GM21390 (cell line): ENCODE measurements around the gene PTPN11.
"Not testable (repeated sequence)": the region's sequence is repeated elsewhere in the genome, so short reads cannot be mapped to it uniquely, and the experiment has no call there.

Source experiments
- ATAC-seq: cut with Tn5 transposase; IDR thresholded peaks from one replicate; pipeline ENCODE4 v1.9.1; 2021; ENCODE audit not compliant: unreplicated experiment

The PTPN11 gene

DNA sequence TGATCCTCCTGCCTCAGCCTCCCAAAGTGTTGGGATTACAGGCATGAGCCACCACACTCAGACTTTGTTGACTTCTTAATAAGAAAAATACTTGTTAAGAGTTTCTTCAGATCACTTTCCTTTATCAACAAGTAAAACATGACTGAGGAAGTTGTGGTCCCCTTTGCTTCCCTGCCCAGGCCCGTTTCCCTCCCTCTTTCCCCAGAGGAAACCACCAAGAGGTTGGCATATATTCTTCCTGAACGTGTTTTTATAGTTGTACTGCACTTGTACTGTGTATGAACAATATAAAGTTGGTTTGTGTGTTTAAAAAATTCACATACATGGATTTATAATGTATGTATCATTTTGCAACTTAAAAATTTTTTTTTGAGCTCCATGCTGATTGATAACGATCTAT is 28.4 kb downstream of the PTPN11 start:
- no peak for ATAC-seq

DNA sequence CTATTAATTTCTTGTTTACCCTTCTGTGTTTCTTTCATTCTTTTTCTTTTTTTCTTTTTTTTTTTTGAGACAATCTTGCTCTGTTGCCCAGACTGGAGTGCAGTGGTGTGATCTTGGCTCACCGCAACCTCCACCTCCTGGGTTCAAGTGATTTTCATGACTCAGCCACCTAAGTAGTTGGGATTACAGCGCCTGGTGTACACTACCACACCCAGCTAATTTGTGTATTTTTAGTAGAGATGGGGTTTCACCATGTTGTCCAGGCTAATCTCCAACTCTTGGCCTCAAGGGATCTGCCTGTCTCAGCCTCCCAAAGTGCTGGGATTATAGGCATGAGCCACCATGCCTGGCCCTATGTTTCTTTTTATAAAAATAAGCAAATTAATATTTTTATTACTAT is 29.4 kb downstream of the PTPN11 start:
- not testable (repeated sequence) for ATAC-seq

DNA sequence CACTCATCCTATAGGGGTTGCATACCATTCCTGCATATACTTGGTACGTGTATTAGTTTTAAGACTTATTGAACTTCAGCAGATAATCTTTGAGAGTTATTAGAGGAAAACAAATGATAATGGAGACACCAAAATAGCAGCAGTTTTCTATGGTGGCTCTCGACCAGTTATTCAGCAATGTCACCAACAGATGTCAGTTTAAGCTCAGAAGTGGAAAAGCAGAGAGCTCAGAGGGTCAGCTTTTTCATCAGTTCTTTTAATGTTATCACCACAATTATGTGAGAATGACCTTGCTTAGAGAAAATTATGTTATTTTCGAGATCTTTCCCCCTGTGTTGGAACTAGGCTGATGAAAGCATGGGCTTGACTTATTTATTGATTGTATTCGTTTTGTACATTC is 32.0 kb downstream of the PTPN11 start:
- no peak for ATAC-seq

DNA sequence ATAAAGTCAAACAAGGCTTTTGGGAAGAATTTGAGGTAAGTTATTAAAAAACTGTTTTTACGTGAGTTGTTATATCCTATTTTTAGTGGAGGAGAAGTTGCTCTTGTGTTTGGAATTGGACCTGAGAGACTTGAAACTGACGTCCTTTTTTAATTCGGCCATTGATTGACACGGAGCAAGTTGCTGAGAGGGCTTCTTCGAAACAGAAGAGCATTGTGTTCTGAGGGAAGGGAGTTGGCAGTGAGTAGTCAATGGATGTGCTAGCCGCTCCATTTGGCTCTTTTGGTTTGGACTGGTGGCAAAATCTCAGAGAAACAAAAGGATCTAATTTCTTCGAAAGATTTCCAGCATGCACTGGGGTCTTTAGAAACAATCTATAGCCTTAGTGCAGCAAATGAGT is 37.3 kb downstream of the PTPN11 start:
- no peak for ATAC-seq

DNA sequence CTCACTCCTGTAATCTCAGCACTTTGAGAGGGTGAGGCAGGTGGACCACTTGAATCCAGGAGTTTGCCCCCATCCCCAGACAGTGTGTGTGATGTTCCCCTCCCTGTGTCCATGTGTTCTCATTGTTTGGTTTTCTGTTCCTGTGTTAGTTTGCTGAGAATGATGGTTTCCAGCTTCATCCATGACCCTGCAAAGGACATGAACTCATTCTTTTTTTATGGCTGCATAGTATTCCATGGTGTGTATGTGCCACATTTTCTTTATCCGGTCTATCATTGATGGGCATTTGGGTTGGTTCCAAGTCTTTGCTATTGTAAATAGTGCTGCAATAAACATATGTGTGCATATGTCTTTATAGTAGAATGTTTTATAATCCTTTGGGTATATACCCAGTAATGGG is 38.4 kb downstream of the PTPN11 start:
- ATAC-seq, result not testable (repeated sequence)

DNA sequence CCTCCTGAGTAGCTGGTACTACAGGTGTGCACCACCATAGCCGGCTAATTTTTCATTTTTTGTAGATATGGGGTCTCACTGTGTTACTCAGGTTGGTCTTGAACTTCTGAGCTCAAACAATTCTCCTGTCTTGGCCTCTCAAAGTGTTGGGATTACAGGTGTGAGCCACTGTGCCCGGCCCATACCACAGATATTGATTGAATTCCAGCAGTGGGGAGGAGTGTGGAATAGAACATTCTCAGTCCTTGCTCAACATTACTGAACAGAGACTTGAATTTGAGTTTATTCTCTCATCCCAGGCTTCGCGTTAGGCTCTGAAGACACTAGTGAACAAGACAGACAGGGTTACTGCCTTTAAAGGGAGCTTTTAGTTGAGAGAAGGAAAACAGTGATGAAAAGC is 39.6 kb downstream of the PTPN11 start:
- ATAC-seq, result no peak

DNA sequence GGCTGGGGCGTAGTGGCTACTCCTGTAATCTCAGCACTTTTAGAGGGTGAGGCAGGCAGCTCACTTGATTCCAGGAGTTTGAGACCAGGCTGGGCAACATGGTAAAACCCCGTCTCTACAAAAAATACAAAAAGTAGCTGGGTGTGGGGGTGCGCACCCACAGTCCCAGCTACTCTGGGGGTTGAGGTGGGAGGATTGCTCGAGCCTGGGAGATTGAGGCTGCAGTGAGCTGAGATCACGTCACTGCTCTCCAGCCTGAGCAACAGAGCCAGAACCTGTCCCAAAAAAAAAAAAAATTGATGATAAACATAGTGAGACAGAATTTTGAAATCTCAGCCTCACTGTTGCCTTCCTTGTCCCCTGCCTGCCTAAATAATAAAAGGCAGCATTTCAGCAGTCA is 40.0 kb downstream of the PTPN11 start:
- no peak for ATAC-seq

DNA sequence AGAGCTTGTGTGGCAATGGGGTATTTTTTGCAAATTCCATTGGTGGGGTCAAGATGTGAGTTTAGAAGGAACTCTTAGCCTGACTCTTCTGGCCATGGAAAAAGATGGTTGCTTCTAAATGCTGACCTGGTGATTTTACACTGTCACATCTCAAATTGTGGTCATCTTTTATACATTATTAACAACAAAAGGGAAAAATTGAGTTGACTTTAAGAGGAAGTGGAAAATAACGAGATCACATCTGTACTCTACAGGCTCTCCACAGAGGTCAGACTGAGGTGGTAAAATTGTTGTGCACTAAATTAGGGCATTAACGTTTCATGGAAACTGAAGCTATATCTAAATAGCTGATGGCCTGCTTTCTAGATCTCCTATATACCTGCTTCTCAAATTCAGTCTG is 44.7 kb downstream of the PTPN11 start:
- no peak for ATAC-seq

DNA sequence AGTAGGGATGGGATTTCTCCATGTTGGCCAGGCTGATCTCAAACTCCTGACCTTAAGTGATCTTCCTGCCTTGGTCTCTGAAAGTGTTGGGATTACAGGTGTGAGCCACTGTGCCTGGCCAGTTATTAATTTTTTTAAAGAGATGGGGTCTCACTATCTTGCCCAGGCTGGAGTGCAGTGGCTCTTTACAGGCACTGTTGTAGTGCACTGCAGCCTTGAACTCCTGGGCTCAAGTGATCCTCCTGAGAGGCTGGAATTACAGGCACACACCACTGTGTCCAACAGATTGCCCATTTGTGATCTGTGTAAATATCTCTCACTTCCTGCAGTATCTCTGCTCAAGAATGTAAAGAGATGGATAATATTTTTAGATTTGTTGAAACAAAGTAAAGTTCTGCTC is 45.9 kb downstream of the PTPN11 start:
- no peak for ATAC-seq

DNA sequence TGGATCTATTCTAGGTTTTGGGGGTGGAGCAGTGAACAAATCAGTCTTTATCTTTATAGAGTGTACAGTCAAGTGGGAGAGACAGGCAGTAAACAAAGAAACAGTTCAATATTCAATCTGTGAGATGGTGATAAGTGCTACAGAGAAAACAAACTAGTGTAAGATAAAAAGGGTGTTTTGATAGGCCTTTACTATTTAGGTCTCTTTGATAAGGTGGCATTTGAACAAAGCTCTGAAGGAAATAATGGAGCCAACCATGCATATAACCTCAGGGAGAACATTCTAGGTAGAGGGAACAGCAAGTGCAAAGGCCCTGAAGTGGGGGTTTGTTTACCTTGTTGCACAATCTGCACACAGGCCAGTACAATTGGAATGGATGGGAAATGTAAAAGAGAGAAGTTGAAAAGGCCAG is 47.3 kb downstream of the PTPN11 start:
- no peak for ATAC-seq

DNA sequence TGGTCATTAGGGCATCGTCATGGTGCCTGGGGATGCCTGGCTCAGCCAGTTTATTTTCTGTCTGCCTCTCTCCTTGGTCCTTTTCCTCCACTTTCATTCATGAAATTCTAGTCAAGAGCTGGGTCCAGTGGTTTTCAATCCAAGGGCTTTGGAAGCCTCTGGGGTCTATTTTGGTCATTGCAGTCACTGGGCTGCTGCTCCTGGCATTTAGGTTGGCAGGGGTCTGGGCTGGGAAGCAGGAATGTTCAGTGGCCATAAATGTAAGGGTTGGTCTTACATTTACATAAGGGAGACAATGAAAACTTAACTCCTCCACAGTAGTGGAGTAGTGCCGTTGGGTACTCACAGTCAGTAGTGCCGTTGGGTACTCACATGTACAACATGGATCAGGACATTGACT is 48.1 kb downstream of the PTPN11 start:
- no peak for ATAC-seq

DNA sequence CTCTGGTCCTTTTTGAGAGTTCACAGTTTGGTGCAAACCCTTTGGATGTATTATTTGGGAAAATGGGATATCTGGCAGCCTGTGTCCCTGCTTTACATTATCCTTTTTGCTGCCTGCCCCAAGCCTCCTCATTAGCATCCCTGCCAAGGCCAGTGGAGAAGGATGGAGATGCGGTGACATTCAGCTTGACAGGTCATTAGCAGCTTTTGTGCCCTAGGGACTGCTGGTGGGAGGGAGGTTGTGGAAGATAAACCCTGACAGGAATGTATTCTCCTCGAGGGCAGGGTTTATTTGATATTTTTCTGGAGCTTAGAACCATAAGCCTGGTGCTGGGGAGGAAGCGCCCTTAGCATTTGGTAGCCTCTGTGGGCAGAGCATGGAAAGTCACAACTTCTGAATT is 49.3 kb downstream of the PTPN11 start:
- ATAC-seq, result no peak

DNA sequence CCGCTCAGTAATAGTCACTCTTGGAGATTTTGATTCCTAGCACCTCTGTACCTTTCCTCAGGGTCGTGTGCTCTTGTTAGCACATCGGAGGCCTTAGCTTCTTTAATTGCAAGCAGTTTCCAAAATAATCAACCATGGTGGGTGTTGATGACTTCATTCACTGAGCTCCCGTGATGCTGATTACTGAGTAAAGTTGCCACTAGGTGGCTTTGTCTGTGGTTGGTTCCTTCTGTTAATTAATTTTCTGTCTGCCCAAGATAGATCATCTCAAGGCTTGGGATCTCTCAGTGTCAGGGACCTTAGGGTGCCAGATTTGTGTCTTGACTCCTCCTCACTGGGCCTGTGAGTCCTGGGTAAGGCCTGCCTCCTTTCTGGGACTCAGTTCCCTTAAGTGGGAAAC is 54.3 kb downstream of the PTPN11 start:
- no peak for ATAC-seq

DNA sequence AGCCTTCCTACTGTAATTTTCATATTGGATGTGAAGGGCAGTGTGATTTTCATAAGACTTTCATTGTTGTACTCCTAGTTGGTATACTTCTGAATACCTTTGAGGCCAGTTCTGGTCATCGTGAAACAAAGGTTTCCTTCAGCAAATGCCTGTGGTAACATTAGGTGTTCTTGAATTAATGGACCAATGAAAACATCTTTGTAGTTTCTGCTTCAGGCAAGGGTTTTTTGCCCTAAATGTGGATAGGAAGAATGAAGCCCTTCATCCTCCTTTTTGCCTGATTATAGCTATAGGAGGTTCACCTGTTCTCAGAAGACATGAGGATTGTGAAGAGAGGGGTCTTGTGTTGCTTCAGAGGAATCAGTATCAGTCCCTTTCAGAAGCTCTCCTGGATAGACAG is 60.7 kb downstream of the PTPN11 start:
- ATAC-seq, result no peak

DNA sequence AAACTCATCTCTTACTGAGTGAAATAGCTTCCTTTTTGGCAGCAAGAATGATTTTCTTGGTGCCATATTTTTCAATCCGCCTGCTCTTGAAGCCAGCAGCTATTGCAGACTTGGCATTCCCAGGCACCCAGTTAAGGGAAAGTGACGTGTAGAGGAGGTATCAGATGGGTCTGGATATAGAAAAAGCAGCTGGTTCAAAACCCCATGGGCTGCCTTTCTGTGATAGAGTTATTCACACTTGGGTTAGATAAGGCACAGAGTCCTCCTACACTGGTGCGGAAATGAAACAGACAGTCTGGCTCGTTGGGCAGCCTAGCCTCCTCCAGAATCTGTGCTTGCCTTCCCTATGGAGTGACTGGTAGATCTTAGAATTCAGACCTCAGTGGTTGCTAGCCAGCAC is 62.2 kb downstream of the PTPN11 start:
- no peak for ATAC-seq

DNA sequence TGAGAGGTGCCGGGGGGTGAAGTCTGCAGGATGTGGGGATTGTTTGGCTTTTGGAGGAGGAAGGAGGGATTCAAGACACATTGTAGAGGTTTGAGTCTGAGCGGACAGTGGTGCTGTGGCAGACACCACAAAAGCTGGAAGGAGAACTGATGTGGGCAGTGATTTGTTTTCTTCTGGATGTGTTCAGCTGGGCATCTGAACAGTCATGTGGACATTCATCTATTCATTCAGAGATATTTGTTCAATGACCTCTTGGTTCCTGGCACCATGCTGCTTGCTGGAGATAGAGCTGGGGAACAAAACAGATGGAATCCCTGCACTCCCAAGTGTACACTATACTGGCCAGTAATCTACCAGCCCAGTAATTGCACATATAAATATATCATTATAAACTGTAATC is 64.0 kb downstream of the PTPN11 start:
- no peak for ATAC-seq

DNA sequence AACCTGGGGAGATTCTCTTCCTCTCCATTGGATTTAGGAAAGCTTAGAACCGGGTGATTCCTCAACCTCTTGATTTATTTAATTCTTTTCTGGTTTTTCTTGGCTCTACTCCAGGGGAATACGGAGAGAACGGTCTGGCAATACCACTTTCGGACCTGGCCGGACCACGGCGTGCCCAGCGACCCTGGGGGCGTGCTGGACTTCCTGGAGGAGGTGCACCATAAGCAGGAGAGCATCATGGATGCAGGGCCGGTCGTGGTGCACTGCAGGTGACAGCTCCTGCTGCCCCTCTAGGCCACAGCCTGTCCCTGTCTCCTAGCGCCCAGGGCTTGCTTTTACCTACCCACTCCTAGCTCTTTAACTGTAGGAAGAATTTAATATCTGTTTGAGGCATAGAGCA is 67.6 kb downstream of the PTPN11 start:
- ATAC-seq, result no peak

DNA sequence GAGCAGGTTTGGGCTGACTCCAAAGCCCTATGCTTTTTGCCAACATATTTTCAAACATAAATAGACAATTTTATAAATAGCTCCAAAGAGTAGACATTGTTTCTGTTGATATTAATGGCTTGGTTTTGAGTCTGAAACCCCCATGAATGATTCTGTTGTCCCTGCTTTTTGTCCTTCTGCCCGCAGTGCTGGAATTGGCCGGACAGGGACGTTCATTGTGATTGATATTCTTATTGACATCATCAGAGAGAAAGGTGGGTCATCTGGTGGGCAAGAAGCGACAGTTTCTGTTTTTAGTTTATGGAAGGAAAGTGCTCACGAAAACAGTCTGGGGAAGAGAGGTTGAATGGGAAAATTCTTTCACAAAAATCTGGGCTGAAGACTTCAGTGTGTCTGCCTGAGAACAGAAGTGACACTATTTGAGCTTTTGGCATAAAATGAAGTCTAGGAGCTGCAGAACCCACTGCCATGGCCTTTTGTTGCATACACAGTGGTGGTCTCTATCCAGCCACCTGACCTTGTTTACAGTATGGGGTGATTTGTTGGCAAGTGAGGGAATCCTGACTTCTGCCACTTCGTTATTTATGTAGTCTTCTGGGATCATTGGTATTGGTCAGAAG is 69.6 kb downstream of the PTPN11 start:
- no peak for ATAC-seq

DNA sequence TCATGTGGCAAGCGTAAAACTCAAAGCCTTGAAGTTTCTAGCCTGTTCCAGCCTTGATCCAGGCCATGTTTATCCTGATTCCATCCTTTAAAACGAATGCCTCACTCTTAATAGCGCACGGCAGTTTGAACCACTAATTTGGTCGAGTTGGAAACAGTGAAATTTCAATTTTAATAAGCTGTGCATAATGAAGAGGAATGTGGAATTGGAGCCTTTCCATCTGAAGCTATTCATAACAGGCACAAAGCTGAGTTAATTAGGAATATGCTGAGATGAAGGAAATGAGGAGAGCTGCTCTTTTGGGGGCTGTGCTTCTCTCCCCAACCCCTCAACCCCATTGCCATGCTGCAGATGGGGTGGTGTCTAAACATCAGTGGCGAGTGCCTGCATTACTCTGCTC is 70.7 kb downstream of the PTPN11 start:
- no peak for ATAC-seq

DNA sequence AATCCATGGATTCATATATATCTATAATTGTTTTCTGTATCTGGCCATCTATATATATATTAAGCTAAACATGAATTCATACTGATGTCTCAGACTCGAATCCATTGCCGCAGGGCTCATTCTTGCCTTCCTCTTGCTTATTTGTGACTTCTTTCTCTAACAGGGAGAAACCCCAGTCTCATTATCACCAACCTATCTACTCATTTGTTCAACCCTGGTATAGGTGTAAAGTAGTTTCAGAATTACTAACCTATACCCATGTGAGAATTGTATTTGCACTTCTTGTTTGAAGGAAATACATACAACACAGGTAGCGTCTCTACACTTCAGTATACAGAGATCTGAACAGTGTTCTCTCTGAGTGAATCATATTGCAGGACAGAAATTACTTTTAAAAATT is 77.7 kb downstream of the PTPN11 start:
- ATAC-seq, result no peak

DNA sequence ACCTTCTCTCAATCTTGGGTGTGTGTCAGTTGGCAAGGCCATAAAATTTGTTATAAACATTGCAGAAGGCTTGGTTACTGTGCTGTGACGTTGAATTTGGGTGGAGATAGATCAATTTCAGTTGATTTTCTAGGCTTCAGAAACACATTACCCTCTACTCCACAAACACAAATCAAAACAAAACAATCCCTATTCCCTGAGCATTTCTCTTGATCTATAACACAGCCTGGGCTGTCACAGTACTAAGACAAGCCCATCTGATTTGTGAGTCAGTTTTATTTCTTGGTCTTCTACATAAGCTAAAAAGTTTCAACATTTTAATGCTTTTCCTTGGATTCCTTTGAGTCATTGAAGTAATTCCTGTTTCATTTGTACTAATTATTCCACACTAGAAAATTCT is 79.8 kb downstream of the PTPN11 start:
- no peak for ATAC-seq

DNA sequence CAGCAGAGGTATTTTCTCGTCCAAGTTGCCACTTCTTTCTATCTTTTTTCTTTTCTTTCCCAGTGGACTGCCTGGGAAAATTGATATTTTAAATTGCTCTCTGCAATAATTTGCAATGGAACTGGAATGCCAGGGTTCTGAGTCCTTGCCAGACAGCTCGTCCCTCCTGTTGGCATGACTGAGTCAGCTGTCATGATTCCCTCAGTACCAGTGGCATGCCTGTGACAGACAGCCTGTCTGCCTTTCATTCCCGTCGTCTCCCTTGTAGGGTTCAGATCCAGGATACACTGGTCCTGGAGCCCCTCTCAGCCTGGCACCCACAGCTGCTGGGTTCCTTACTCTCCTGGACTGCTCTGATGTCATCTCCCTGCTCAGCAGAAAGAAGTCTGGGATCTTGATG is 84.8 kb downstream of the PTPN11 start:
- no peak for ATAC-seq

DNA sequence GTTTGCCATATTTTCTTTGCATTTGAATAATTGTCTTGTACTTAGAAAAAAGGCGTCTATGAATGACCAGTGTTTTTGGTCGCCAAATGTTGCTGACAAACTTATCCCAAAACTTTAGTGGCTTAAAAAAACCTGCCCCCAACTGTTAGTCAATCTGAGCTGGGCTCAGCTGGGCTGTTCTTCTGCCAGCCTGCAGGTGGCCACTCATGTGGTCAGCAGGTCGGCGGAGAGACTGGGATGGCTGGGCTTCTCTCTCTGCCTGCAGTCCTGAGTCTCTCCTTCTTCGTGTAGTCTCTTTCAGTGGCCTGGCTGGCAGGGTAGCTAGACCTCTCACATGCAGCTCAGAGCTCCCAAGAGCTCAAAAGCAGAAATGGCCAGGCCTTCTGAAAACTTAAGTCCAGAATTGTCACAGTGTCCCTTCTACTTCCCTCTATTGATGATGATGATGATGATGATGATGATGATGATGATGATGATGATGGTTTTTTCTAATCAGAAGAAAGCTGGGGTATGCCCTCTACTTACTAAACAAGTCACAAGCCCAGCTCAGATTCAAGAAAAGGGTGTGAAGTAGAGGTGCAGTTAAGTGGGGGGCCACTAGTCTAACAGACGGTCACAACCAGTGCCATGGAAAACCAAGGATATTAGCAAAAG is 87.9 kb downstream of the PTPN11 start:
- ATAC-seq, result no peak
